Activated naive CD4-positive, alpha-beta T cell treated with anti-CD3 and anti-CD28 coated beads for 36 hours (primary cell): ENCODE results near the gene TMEM95. TPM values are rescaled to one million over a fixed set of nuclear protein-coding genes. Genes with fewer than 3 reads are reported as not detected.

Source experiments
- CTCF ChIA-PET: fragments of 350-600 bp; sonication (Branson Sonifier 250); formaldehyde crosslinking; loops from one replicate; lab custom pipeline; 2021; ENCODE audit warnings: antibody characterized with exemption; lab: Charles Lee
- DNase-seq: peaks from one replicate; pipeline ENCODE4 v3.0.0-alpha.2; 2020
- H3K27ac Mint-ChIP-seq: one replicate; pipeline ENCODE4 v1.8.0; 2021; ENCODE audit warnings: mild to moderate bottlenecking, mixed read lengths
- H3K27me3 Mint-ChIP-seq: one replicate; pipeline ENCODE4 v1.8.0; 2021; ENCODE audit warnings: low read depth, mixed read lengths
- H3K36me3 Mint-ChIP-seq: one replicate; pipeline ENCODE4 v1.8.0; 2021; ENCODE audit warnings: low read depth, mixed read lengths
- H3K4me1 Mint-ChIP-seq: one replicate; pipeline ENCODE4 v1.8.0; 2021; ENCODE audit warnings: low read depth, mixed read lengths
- H3K4me3 Mint-ChIP-seq: one replicate; pipeline ENCODE4 v1.8.0; 2021; ENCODE audit warnings: mild to moderate bottlenecking, moderate library complexity, mixed read lengths
- H3K9me3 Mint-ChIP-seq: one replicate; pipeline ENCODE4 v1.8.0; 2021; ENCODE audit warnings: mixed read lengths
- intact Hi-C: fragments of 100-400 bp; cut with micrococcal nuclease; formaldehyde crosslinking; loops from one replicate; pipeline ENCODE4 v1.15.1; 2023
- total RNA-seq, 2 experiments: library from RNA; stranded (reverse); gene quantifications; one replicate each; pipeline ENCODE4 v1.2.3, GENCODE V29; 2021

TMEM95 gene, protein sequence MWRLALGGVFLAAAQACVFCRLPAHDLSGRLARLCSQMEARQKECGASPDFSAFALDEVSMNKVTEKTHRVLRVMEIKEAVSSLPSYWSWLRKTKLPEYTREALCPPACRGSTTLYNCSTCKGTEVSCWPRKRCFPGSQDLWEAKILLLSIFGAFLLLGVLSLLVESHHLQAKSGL
- not detected for total RNA-seq

DNA sequence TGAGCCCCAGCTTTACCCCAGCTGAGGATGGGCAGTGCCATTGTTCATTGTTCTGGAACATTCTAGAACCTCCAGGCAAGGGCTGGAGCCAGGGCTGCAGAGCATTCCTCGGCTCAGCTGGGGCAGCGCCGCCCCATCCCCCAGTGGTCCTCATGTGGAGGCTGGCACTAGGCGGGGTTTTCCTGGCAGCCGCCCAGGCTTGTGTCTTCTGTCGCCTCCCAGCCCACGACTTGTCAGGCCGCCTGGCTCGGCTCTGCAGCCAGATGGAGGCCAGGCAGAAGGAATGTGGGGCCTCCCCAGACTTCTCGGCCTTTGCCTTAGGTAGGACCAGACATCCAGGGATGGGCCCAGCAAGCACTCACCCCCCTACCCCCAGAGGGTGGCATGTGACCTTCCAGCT is at the start of gene TMEM95:
Gene TMEM95 (plus strand): TSS at position 104 of the 400 bp plus-strand sequence. CDS start 49 bp downstream, at position 153.
- intact Hi-C loops = loop anchor here (5.0 kb wide), 1 partner anchor 37 kb away; the partner anchor contains the start of gene PLSCR3
- H3K27me3 Mint-ChIP-seq = no peaks in the 10 kb centered on the region
- H3K4me1 Mint-ChIP-seq = peaks cover 37% of the 10 kb centered on the region
- no peak within 1 kb of the TSS for H3K27ac Mint-ChIP-seq
- no peak for DNase-seq
- no peak within 1 kb of the TSS for H3K4me3 Mint-ChIP-seq
- CTCF ChIA-PET = interaction anchor here (0.5 to 4.4 kb wide), 22 partner anchors 14 to 276 kb away, joined by 3 to 34 read pairs (median 4); partner anchors contain the start of genes ACAP1, NEURL4, SENP3 and TMEM102
- no peaks in the 10 kb centered on the region for H3K9me3 Mint-ChIP-seq
- peaks cover 8% of the 10 kb centered on the region for H3K36me3 Mint-ChIP-seq

DNA sequence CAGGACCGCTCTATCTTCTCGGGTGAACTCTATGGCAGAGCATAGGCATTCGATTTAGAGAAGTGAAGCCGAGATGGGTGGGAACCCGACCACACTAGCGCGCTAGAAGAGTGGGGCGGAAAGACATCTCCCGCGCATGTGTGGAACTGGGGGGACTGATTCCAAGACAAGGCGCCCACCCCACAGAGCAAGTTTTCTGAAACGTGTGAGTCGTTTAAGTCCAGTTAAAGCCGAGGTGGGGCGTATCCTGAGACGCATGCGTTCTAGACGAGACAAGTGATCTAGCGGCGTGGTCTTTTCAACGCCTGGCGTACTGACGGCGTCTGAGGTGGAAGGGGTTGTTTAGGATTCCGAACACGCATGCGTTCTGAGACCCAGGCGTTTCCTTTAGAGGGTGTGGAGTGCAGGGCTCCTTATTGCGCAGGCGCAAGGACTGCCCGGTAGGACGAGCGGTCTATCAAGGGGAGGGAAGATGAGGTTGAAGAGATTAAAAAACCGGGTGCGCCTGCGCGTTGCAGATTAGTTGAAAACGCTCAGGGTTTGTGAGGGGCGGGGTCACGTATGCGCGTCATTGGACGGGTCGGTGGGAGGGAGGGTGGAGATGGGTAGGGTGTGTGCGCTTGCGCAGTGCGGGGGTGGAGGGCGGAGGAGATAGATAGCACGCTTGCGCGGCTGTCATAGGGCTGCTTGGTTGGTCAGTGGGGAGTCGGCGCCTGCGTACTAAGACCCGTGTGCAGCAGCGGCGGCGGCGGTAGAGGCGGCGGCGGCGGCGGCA is 47.9 kb upstream of the TMEM95 start, which contains the start of gene EIF5A:
Gene EIF5A (plus strand): TSS at position 718 of the 775 bp plus-strand sequence. CDS start 2,008 bp downstream, outside the sequence.
- H3K9me3 Mint-ChIP-seq = no peaks in the 10 kb centered on the region
- peaks cover 35% of the 10 kb centered on the region for H3K4me1 Mint-ChIP-seq
- H3K27ac Mint-ChIP-seq = peak within 1 kb of the TSS; percentile 96
- H3K27me3 Mint-ChIP-seq = no peaks in the 10 kb centered on the region
- peak; percentile 100 for DNase-seq
- peaks cover 39% of the 10 kb centered on the region for H3K36me3 Mint-ChIP-seq
- intact Hi-C loops = loop anchor here (1.0 to 5.0 kb wide), 17 partner anchors 8 to 580 kb away; partner anchors contain the start of genes ACAP1, CYB5D1, DVL2 and ELP5
- CTCF ChIA-PET = interaction anchor here (2.5 kb wide), 1 partner anchor 11 kb away, joined by 13 read pairs; no protein-coding TSS in a partner anchor
- peak within 1 kb of the TSS; percentile 86 for H3K4me3 Mint-ChIP-seq

DNA sequence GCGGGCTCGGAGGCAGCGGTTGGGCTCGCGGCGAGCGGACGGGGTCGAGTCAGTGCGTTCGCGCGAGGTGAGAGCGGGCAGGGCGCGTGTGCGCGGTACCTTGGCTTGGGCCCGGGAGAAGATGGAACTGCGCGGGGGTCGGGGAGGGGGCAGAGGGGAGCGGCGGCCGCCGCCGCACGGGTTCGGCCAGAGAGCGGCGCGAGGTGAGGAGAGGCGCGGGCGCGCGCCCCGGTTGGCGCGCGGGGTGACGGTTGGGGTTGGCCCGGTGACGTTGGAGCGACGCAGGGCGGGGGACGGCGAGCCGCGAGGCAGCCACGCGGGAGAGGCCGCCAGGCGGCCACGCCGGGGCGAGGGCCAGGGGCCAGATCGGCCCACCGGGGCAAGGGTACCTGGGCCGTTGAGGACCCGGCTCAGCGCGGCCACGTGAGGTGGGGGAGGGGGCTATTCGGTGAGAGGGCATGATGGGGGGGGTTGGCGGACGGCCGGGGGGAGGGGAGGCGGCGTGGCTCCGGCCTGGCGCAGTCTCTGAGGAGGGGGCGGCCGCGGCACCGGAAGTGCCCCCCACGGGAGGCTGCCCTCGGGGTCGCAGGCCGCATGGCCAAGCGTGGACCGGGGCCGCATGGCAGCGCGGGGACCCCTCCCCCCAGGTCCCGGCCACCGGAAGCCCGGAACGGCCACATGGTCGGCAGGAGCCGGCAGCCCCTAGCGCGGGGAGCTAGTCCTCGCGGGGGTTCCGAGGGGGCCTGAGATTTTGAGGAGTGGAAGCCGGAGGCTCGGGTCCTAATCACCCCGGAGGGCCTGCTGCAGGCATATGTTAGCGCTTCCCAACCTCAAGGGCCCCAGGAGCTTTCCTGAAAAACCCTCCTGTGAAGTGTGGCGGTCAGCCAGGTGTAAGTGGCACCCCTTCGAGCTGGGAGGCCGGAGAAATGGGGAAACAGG is 47.0 kb upstream of the TMEM95 start:
- DNase-seq = peak; percentile 56
- H3K27ac Mint-ChIP-seq = peak overlapping the region; percentile 96

DNA sequence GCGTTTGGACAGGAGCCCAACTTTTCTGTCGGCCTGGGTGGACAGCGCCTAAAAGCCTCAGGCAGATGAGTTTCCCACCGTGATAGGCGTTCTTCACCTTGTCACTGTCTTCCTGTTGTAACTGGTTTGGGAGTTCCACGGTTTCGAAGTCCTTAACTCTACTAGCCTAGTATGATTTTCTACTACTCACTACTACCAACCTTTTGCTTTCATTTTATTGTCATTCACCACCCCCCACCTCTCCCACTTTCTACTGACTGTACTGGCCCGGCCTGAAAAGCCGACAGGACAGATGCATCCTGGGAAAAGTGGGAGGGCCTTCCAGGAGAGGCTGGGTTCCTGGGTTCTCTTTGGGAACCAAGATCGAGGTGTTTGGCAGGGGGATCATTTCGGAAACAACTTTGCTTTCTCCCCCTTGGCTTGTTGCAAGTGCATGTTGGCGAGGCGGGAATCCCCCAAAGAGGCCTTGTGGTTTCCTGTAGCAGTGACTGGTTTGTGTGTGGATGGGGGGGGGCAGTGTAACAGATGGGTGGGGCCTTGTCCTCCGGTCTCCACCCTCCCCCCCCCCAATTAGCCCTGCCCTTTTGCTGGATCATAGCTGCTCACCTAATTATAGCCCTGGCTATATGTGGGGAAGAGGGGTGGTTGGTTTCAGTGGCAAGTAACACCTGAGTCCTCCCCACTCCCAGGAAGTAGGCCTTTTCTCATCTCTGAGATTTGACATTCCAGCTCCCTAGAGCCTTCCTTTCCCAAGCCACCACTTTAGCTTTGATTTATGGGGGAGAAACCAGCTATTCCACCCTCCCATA is 46.1 kb upstream of the TMEM95 start:
- peak; percentile 92 for DNase-seq
- H3K4me1 Mint-ChIP-seq = peaks cover 49% of the 10 kb centered on the region
- H3K27me3 Mint-ChIP-seq = no peaks in the 10 kb centered on the region
- CTCF ChIA-PET = interaction anchor here (0.9 to 1.4 kb wide), 4 partner anchors 11 to 28 kb away, joined by 3 to 4 read pairs (median 3); partner anchors contain the start of gene ACAP1
- H3K27ac Mint-ChIP-seq = peak overlapping the region; percentile 96
- H3K4me3 Mint-ChIP-seq = peak overlapping the region; percentile 78
- peaks cover 48% of the 10 kb centered on the region for H3K36me3 Mint-ChIP-seq
- no peaks in the 10 kb centered on the region for H3K9me3 Mint-ChIP-seq
- intact Hi-C loops = loop anchor here (1.0 to 5.0 kb wide), 5 partner anchors 176 to 548 kb away; partner anchors contain the start of genes CYB5D1, NAA38, POLR2A and TMEM88

More for the DNA sequence above, 47.0 kb upstream of the TMEM95 start:
- Mint-ChIP-seq H3K27me3 (no peaks in the 10 kb centered on the region), H3K9me3 (no peaks in the 10 kb centered on the region), H3K4me1 (peaks cover 44% of the 10 kb centered on the region), H3K4me3 (peak overlapping the region; percentile 86), H3K36me3 (peaks cover 48% of the 10 kb centered on the region)
- intact Hi-C loops = loop anchor here (1.0 to 5.0 kb wide), 19 partner anchors 7 to 579 kb away; partner anchors contain the start of genes ACAP1, CYB5D1, DVL2 and ELP5
- CTCF ChIA-PET = interaction anchor here (0.9 kb wide), 1 partner anchor 29 kb away, joined by 4 read pairs; the partner anchor contains the start of gene ACAP1

DNA sequence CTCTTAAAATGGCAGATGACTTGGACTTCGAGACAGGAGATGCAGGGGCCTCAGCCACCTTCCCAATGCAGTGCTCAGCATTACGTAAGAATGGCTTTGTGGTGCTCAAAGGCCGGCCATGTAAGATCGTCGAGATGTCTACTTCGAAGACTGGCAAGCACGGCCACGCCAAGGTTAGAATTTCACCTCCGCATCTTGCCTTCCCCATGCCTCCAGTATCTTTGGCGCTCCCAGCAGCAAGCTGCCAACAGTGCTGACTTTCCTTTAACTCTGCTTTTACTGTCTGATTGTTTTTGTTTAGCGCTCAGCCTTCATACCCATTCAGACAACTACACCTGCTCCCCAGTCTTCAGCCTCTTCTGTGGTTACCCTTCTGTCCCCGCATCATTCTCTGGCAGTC is 45.3 kb upstream of the TMEM95 start:
- peak overlapping the region; percentile 96 for H3K27ac Mint-ChIP-seq
- H3K4me3 Mint-ChIP-seq = peak overlapping the region; percentile 78
- no peaks in the 10 kb centered on the region for H3K27me3 Mint-ChIP-seq
- intact Hi-C loops = loop anchor here (2.0 to 5.0 kb wide), 4 partner anchors 175 to 548 kb away; partner anchors contain the start of genes CYB5D1, NAA38, POLR2A and TMEM88
- no peak for DNase-seq
- CTCF ChIA-PET = interaction anchor here (1.0 to 1.5 kb wide), 5 partner anchors 11 to 47 kb away, joined by 3 to 4 read pairs (median 3); partner anchors contain the start of gene ACAP1
- H3K4me1 Mint-ChIP-seq = peaks cover 57% of the 10 kb centered on the region
- no peaks in the 10 kb centered on the region for H3K9me3 Mint-ChIP-seq
- H3K36me3 Mint-ChIP-seq = peaks cover 48% of the 10 kb centered on the region

DNA sequence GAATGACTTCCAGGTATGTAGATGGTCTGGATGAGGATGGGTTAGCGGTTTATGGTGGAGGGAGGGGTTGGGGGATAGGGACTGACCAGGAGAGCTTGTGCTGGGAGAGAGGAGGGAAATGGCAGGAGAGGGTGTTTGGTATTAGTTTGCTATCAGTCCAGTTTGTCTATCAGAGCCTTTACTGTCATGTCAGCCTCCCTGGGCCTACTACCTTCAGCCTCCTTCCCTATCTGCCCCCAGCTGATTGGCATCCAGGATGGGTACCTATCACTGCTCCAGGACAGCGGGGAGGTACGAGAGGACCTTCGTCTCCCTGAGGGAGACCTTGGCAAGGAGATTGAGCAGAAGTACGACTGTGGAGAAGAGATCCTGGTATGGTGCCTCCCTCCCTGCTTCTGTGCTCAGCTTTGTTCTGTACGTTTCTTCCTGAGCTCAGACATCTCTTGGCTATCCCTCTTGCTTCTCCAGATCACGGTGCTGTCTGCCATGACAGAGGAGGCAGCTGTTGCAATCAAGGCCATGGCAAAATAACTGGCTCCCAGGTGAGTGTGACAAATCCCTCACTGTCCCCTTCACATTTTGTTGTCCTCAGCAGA is 43.7 kb upstream of the TMEM95 start:
- CTCF ChIA-PET = interaction anchor here (0.9 to 1.3 kb wide), 3 partner anchors 13 to 45 kb away, joined by 3 to 5 read pairs (median 3); no protein-coding TSS in a partner anchor
- peak overlapping the region; percentile 1 for H3K27ac Mint-ChIP-seq
- H3K27me3 Mint-ChIP-seq = no peaks in the 10 kb centered on the region

DNA sequence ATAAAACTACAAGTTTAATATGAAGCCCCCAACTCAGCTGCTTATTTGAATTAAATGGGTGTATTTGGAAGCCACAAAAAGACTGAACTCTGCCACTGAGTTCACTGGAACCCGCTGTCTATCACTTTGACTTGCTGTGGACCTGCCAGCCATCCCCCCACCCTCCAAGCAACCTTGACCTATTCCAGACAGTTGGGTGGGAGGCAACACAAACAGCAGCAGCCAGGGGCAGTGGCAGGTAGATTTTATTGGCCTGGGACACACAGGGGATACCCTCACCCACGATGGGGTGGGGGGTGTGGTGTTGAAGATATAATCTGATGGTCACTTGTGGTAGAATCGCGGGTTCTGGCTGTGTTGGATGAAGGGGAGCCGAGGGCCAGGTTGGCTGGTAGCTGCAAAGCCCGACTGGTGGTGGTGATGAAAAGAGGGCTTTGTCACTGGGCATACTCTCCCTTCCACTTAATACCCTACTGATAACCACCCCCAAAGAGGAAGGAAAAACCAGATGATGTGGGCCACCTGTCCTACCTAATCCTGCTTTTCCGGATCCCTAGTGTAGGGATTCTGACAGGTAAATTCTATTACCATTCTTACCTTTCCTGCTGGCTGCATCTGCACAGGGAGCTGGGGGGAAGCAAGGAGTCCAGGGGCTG is 42.4 kb upstream of the TMEM95 start:
- Mint-ChIP-seq H3K27me3 (no peaks in the 10 kb centered on the region), H3K9me3 (no peaks in the 10 kb centered on the region), H3K4me3 (peak overlapping the region; percentile 12), H3K36me3 (peaks cover 47% of the 10 kb centered on the region), H3K4me1 (peaks cover 61% of the 10 kb centered on the region), H3K27ac (no peak overlapping the region)
- CTCF ChIA-PET = interaction anchor here (0.6 to 2.4 kb wide), 2 partner anchors 16 to 88 kb away, joined by 4 to 9 read pairs; no protein-coding TSS in a partner anchor
- no peak for DNase-seq
- intact Hi-C loops = no loop called here

More for the DNA sequence above, 43.7 kb upstream of the TMEM95 start:
- intact Hi-C loops = no loop called here
- Mint-ChIP-seq H3K4me3 (peak overlapping the region; percentile 11), H3K36me3 (peaks cover 48% of the 10 kb centered on the region), H3K9me3 (no peaks in the 10 kb centered on the region), H3K4me1 (peaks cover 62% of the 10 kb centered on the region)
- no peak for DNase-seq

DNA sequence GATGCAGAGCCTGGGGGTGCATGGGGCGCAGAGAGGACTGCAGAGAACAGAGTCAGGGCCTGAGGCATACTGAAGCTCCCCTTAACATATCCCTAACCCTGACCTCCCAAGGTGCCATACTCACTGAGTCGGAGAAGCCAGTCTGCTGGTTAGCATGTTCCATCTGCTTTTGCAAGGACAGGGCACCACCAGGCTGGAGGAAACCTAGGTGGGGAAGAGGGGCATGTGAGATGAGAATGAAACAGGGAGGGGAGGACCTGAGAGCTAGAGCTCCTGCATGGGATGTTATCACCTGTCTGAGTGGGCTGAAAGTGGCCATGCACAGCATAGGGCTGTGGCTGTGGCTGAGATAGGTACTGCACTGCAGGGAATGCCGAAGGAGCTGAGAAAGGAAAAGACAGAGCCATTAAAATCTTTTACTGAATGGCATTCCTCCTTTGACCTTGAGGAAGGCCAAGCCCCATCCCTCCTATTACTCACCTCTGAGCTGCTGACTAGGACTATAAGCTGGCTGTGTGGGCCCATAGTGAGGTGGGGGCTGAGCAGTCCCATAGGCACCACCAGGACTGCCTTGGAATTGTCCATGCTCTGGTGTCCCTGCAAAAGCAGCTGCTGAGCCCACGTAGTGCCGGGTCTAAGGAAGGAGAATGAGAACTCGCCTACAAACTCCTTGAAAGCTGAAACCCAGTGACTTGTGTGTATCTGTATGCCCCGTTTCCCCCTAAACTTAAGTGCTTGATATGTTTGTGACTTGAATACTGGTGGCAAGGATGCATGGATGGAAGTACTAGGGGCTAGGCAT is 41.7 kb upstream of the TMEM95 start:
- Mint-ChIP-seq H3K36me3 (peaks cover 47% of the 10 kb centered on the region), H3K27ac (no peak overlapping the region), H3K27me3 (no peaks in the 10 kb centered on the region), H3K9me3 (no peaks in the 10 kb centered on the region), H3K4me1 (peaks cover 61% of the 10 kb centered on the region), H3K4me3 (peak overlapping the region; percentile 78)
- no peak for DNase-seq
- CTCF ChIA-PET = interaction anchor here (0.6 to 2.4 kb wide), 3 partner anchors 14 to 87 kb away, joined by 4 to 9 read pairs (median 4); no protein-coding TSS in a partner anchor
- intact Hi-C loops = no loop called here
